Panc1 (cell line): ENCODE data around the gene SLC9A5. TPM values are rescaled to one million over a fixed set of nuclear protein-coding genes. Genes with fewer than 3 reads are reported as not detected.

Experiments
- ATAC-seq: fragments of 200-7000 bp; cut with Tn5 transposase; 2 replicates; pipeline ENCODE4 v1.9.1; 2020; ENCODE audit warnings: mild to moderate bottlenecking, moderate library complexity
- BruUV-seq: library from RNA; stranded (reverse); fragments of 400-500 nt; replicated peaks from 2 replicates; lab custom pipeline; 2021; lab: Mats Ljungman, UMichigan
- CTCF ChIA-PET: fragments of 300-600 bp; sonication (Branson Sonifier 250); formaldehyde crosslinking; loops from one replicate; lab custom pipeline; 2022; ENCODE audit warnings: antibody characterized with exemption; lab: Charles Lee
- POLR2A ChIA-PET: fragments of 300-600 bp; sonication (Branson Sonifier 250); formaldehyde crosslinking; loops from one replicate; lab custom pipeline; 2022; ENCODE audit warnings: antibody characterized with exemption; lab: Charles Lee
- DNase-seq: peaks from one replicate; pipeline ENCODE4 v3.0.0-alpha.2; 2010; ENCODE audit warnings: low read depth, low spot score
- H3K27ac ChIP-seq: 2 replicates; pipeline ENCODE4 v1.5.1; 2011; ENCODE audit warnings: mild to moderate bottlenecking, low read length, inconsistent platforms
- H3K27me3 ChIP-seq: fragments of 200-500 bp; sonication (Bioruptor generic); 2 replicates; pipeline ENCODE4 v1.6.0; 2014; ENCODE audit warnings: low read length, inconsistent platforms; ENCODE audit not compliant: control insufficient read depth, insufficient read depth
- H3K36me3 ChIP-seq: fragments of 200-500 bp; sonication (Bioruptor generic); 2 replicates; pipeline ENCODE4 v1.5.1; 2014; ENCODE audit warnings: inconsistent platforms, mild to moderate bottlenecking, low read length, moderate library complexity; ENCODE audit not compliant: control insufficient read depth, insufficient read depth
- H3K4me1 ChIP-seq: 2 replicates; pipeline ENCODE4 v1.5.1; 2011; ENCODE audit warnings: inconsistent platforms, mild to moderate bottlenecking, low read length, moderate library complexity; ENCODE audit not compliant: control insufficient read depth, insufficient read depth
- H3K4me3 ChIP-seq, 2 experiments: 2 replicates each; pipeline ENCODE4 v1.5.1; 2011 to 2012; ENCODE audit warnings: low read depth in 2 of 2, low read length in 2 of 2, mild to moderate bottlenecking in 2 of 2, inconsistent platforms in 1 of 2, moderate library complexity in 1 of 2
- H3K9me3 ChIP-seq: fragments of 200-500 bp; sonication (Bioruptor generic); 2 replicates; pipeline ENCODE4 v1.5.1; 2014; ENCODE audit warnings: low read depth, mild to moderate bottlenecking, inconsistent platforms, low read length, moderate library complexity; ENCODE audit not compliant: control insufficient read depth, insufficient read depth
- CTCF ChIP-seq: fragments of 450-650 bp; IDR thresholded peaks from 2 replicates; pipeline ENCODE4 v1.5.1; 2017; ENCODE audit warnings: mild to moderate bottlenecking
- POLR2AphosphoS5 ChIP-seq: IDR thresholded peaks from 2 replicates; pipeline ENCODE4 v1.6.1; 2012; ENCODE audit warnings: mild to moderate bottlenecking, low read depth, low read length, moderate library complexity
- SIN3A ChIP-seq: IDR thresholded peaks from 2 replicates; pipeline ENCODE4 v1.6.1; 2012; ENCODE audit warnings: low read depth, mild to moderate bottlenecking, low read length, moderate library complexity, borderline replicate concordance; ENCODE audit not compliant: insufficient read depth
- TCF7L2 ChIP-seq: IDR thresholded peaks from 2 replicates; pipeline ENCODE4 v1.6.1; 2011; ENCODE audit warnings: mild to moderate bottlenecking, low read depth, low read length, inconsistent platforms
- in situ Hi-C: cut with HindIII; loops from 2 replicates; pipeline ENCODE4 v1.10.0; 2016; ENCODE audit warnings: low sequenced_read_pairs, low pct_unique_long_range_greater_than_20kb
- intact Hi-C: fragments of 100-400 bp; cut with micrococcal nuclease; formaldehyde crosslinking; loops from one replicate; pipeline ENCODE4 v1.10.0; 2022; ENCODE audit not compliant: unreplicated experiment
- total RNA-seq: library from RNA; stranded (reverse); gene quantifications from one replicate; pipeline ENCODE4 v1.2.1, GENCODE V29; 2021; ENCODE audit not compliant: unreplicated experiment
- TF ChIP-seq, protein P1 (sequence below), 2 experiments: IDR thresholded peaks; 2 replicates each; pipeline ENCODE4 v1.6.1; 2011 to 2012; ENCODE audit warnings: low read depth in 2 of 2, control low read depth in 1 of 2, low read length in 1 of 2, mild to moderate bottlenecking in 1 of 2, moderate library complexity in 1 of 2; ENCODE audit not compliant: insufficient read depth in 1 of 2

Gene SLC9A5
- total RNA-seq, 1 experiment from 2014 or later, result 1.7 TPM

DNA sequence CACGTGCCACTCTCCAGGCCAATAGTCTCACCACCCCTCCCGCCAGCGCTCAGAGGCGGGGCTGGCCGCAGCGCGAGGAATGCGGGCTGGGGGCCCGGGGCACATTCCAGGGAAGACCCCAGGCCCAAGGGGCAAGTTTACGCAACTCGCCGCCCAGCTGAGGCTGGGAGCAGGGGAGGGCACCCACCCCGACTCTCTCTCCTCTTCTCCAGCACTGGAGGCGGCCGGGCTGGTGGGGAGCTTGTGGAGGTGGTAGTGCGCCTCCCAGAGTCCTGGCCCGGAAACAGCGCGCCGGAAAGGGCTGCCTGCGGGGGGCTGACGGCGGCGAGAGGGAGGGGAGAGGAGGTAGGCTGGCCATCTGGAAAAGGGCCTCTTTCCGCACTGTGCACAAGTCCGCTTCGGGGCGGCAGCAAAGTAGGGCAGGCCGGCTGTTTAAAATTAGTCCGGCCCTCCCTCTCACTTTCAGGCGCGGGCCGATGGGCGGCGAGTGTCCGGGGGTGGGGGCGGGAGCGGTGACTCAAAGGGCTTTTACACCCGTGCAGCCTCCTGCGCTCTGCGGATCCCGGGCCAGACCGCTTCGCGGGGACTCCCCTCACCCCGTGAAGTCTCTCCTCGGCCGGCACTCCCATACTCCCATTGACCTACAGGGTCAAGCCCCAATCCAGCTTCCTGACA is 2.6 kb upstream of the SLC9A5 start:
- BruUV-seq, result no TSS peak
- H3K27ac ChIP-seq, result no peak overlapping the region
- H3K9me3 ChIP-seq, result no peaks in the 10 kb centered on the region
- ATAC-seq, result peak; percentile 50
- CTCF ChIA-PET, result no interaction called here
- in situ Hi-C loops, result no loop called here
- TF ChIP-seq CTCF (peak; percentile 25; the same call in 1 of the 2 replicates), POLR2AphosphoS5 (no peak), TCF7L2 (peak; percentile 46; the same call in 1 of the 2 replicates)
- TF ChIP-seq, protein P1, sequence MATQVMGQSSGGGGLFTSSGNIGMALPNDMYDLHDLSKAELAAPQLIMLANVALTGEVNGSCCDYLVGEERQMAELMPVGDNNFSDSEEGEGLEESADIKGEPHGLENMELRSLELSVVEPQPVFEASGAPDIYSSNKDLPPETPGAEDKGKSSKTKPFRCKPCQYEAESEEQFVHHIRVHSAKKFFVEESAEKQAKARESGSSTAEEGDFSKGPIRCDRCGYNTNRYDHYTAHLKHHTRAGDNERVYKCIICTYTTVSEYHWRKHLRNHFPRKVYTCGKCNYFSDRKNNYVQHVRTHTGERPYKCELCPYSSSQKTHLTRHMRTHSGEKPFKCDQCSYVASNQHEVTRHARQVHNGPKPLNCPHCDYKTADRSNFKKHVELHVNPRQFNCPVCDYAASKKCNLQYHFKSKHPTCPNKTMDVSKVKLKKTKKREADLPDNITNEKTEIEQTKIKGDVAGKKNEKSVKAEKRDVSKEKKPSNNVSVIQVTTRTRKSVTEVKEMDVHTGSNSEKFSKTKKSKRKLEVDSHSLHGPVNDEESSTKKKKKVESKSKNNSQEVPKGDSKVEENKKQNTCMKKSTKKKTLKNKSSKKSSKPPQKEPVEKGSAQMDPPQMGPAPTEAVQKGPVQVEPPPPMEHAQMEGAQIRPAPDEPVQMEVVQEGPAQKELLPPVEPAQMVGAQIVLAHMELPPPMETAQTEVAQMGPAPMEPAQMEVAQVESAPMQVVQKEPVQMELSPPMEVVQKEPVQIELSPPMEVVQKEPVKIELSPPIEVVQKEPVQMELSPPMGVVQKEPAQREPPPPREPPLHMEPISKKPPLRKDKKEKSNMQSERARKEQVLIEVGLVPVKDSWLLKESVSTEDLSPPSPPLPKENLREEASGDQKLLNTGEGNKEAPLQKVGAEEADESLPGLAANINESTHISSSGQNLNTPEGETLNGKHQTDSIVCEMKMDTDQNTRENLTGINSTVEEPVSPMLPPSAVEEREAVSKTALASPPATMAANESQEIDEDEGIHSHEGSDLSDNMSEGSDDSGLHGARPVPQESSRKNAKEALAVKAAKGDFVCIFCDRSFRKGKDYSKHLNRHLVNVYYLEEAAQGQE (IDR thresholded peaks at IDR 0.05; ENCODE audit: insufficient read depth in 1 of 2, low read depth in 2 of 2, low read length in 1 of 2), result no peak
- no peaks in the 10 kb centered on the region for H3K27me3 ChIP-seq
- POLR2A ChIA-PET, result no interaction called here
- no peaks in the 10 kb centered on the region; the same call in 1 of the 2 replicates for H3K36me3 ChIP-seq
- intact Hi-C loops, result no loop called here
- peaks cover 11% of the 10 kb centered on the region for H3K4me1 ChIP-seq
- H3K4me3 ChIP-seq, result peak overlapping the region; percentile 64 to 73
- no peak for DNase-seq

- Histone ChIP-seq H3K27ac (no peak overlapping the region), H3K27me3 (no peaks in the 10 kb centered on the region), H3K9me3 (no peaks in the 10 kb centered on the region), H3K4me1 (peaks cover 7% of the 10 kb centered on the region), H3K4me3 (peak overlapping the region; percentile 64 to 73), H3K36me3 (no peaks in the 10 kb centered on the region; the same call in 1 of the 2 replicates)
- TF ChIP-seq SIN3A (no peak), TCF7L2 (no peak), CTCF (no peak), POLR2AphosphoS5 (no peak)
- TF ChIP-seq, protein P1 (IDR thresholded peaks at IDR 0.05; ENCODE audit: insufficient read depth in 1 of 2, low read depth in 2 of 2, low read length in 1 of 2), result no peak
- no TSS peak for BruUV-seq
- intact Hi-C loops, result no loop called here
- CTCF ChIA-PET, result no interaction called here
- in situ Hi-C loops, result no loop called here
- POLR2A ChIA-PET, result interaction anchor here (0.6 kb wide), 1 partner anchor 81 kb away, joined by 4 read pairs; no protein-coding TSS in a partner anchor
- ATAC-seq (peak; percentile 21), DNase-seq (no peak)
Observed at GRCh38 chr16:67246756-67247191, 2.0 kb upstream of the SLC9A5 start.
